GM23338 (cell line): Measurements from ENCODE around the gene SREK1IP1.

ENCODE experiments used
- CTCF ChIP-seq, 2 experiments: fragments of 200-600 bp in 1 of 2; sonication (generic) in 1 of 2; conservative IDR thresholded peaks; 2 replicates each; pipeline versions ENCODE4 v1.5.1 to v1.6.1; 2016 to 2017; ENCODE audit warnings: antibody characterized with exemption in 2 of 2, low read depth in 2 of 2, mild to moderate bottlenecking in 2 of 2, moderate library complexity in 1 of 2
- ETS1 ChIP-seq: IDR thresholded peaks from 2 replicates; pipeline ENCODE4 v1.6.1; 2016; ENCODE audit warnings: antibody characterized with exemption
- EZH2 ChIP-seq: fragments of 200-600 bp; sonication (generic); IDR thresholded peaks from one replicate; pipeline ENCODE4 v1.8.0; 2017; ENCODE audit warnings: antibody characterized with exemption, mild to moderate bottlenecking, low read depth; ENCODE audit not compliant: unreplicated experiment
- EZH2phosphoT487 ChIP-seq: fragments of 200-600 bp; sonication (generic); IDR thresholded peaks from one replicate; pipeline ENCODE4 v1.8.1; 2018; ENCODE audit warnings: antibody characterized with exemption; ENCODE audit not compliant: unreplicated experiment
- JUNB ChIP-seq: IDR thresholded peaks from one replicate; pipeline ENCODE4 v1.6.1; 2016; ENCODE audit warnings: antibody characterized with exemption; ENCODE audit not compliant: unreplicated experiment
- POLR2AphosphoS5 ChIP-seq: IDR thresholded peaks from 2 replicates; pipeline ENCODE4 v1.6.1; 2016; ENCODE audit warnings: antibody characterized with exemption, low read depth
- REST ChIP-seq: IDR thresholded peaks from one replicate; pipeline ENCODE4 v1.6.1; 2018; ENCODE audit warnings: antibody characterized with exemption; ENCODE audit not compliant: unreplicated experiment
- ZNF331 ChIP-seq: fragments of 250-450 bp; sonication (Bioruptor Pico); IDR thresholded peaks from 2 replicates; pipeline ENCODE4 v1.5.0; 2020; ENCODE audit warnings: low read depth, mild to moderate bottlenecking, moderate library complexity
- ZNF462 ChIP-seq: fragments of 250-450 bp; sonication (Bioruptor Pico); IDR thresholded peaks from 2 replicates; pipeline ENCODE4 v1.5.0; 2020; ENCODE audit warnings: mild to moderate bottlenecking, moderate library complexity

GRCh38 chr5:64784451-64785025, 16.0 kb upstream of the SREK1IP1 start:
- TF ChIP-seq CTCF (conservative IDR thresholded peaks at IDR 0.05; ENCODE audit: low read depth in 2 of 2) (peak; percentile 89 to 99), EZH2phosphoT487 (no peak), REST (no peak), ZNF331 (CRISPR knock-in tag) (no peak), ZNF462 (CRISPR knock-in tag) (no peak), POLR2AphosphoS5 (no peak), EZH2 (no peak), ETS1 (no peak), JUNB (no peak)
